ENCODE data around the gene CDH4. TPM values are rescaled to one million over a fixed set of nuclear protein-coding genes. Genes with fewer than 3 reads are reported as not detected.

The CDH4 gene
- total RNA-seq, 1 experiment from 2014 or later: 5.3 TPM

- POLR2A ChIA-PET: no interaction called here
- ATAC-seq (no peak), DNase-seq (ENCODE audit: low spot score) (no peak)
- TF ChIP-seq SMAD4 (CRISPR knock-in tag; IDR thresholded peaks at IDR 0.05) (no peak), ZBTB43 (CRISPR knock-in tag; IDR thresholded peaks at IDR 0.05) (no peak), PREB (CRISPR knock-in tag; IDR thresholded peaks at IDR 0.05; ENCODE audit: borderline replicate concordance) (no peak), FOXP4 (CRISPR knock-in tag; IDR thresholded peaks at IDR 0.05) (no peak), E2F5 (CRISPR knock-in tag; IDR thresholded peaks at IDR 0.05) (no peak), ATF2 (CRISPR knock-in tag; IDR thresholded peaks at IDR 0.05; ENCODE audit: borderline replicate concordance, low read depth) (no peak), ZSCAN18 (CRISPR knock-in tag; IDR thresholded peaks at IDR 0.05) (no peak)
- H3K4me1 Mint-ChIP-seq: no peaks in the 10 kb centered on the region
- no peak overlapping the region for H3K4me3 Mint-ChIP-seq
- CTCF ChIA-PET: no interaction called here
- H3K27ac Mint-ChIP-seq: no peak overlapping the region
- H3K36me3 Mint-ChIP-seq: peaks cover 7% of the 10 kb centered on the region; the same call in 1 of the 2 replicates
- peaks cover 23% of the 10 kb centered on the region for H3K9me3 Mint-ChIP-seq
- H3K27me3 Mint-ChIP-seq (ENCODE audit: low read depth): peaks cover 38% of the 10 kb centered on the region
Observed at GRCh38 chr20:61710108-61710507, 458.0 kb downstream of the CDH4 start.

- Mint-ChIP-seq H3K4me3 (no peak overlapping the region), H3K36me3 (peaks cover 14% of the 10 kb centered on the region; the same call in 1 of the 2 replicates), H3K4me1 (no peaks in the 10 kb centered on the region), H3K9me3 (peaks cover 29% of the 10 kb centered on the region), H3K27me3 (ENCODE audit: low read depth) (peaks cover 35% of the 10 kb centered on the region), H3K27ac (no peak overlapping the region)
- CTCF ChIA-PET: interaction anchor here (1.2 kb wide), 1 partner anchor 50 kb away, joined by 3 read pairs; no protein-coding TSS in a partner anchor
- DNase-seq (ENCODE audit: low spot score) (no peak), ATAC-seq (no peak)
- TF ChIP-seq ETV6 (CRISPR knock-in tag; IDR thresholded peaks at IDR 0.05): no peak
- TF ChIP-seq CBFB (CRISPR knock-in tag; IDR thresholded peaks at IDR 0.05; ENCODE audit: low read depth): no peak
- no peak for TF ChIP-seq NFE2L1 (CRISPR knock-in tag; IDR thresholded peaks at IDR 0.05)
- no peak for TF ChIP-seq ZNF532 (CRISPR knock-in tag; IDR thresholded peaks at IDR 0.05; ENCODE audit: borderline replicate concordance)
- TF ChIP-seq NFYB (CRISPR knock-in tag; conservative IDR thresholded peaks at IDR 0.05; ENCODE audit: low read depth): no peak
- TF ChIP-seq GTF2I (CRISPR knock-in tag; conservative IDR thresholded peaks at IDR 0.05): no peak
- no peak for TF ChIP-seq TP53 (CRISPR knock-in tag; IDR thresholded peaks at IDR 0.05)
- no peak for TF ChIP-seq E2F1 (CRISPR knock-in tag; IDR thresholded peaks at IDR 0.05)
- POLR2A ChIA-PET: interaction anchor here (1.4 kb wide), 1 partner anchor 11 kb away, joined by 3 read pairs; no protein-coding TSS in a partner anchor
Observed at GRCh38 chr20:61712688-61713087, 460.6 kb downstream of the CDH4 start.
